Measurements from ENCODE around the gene SOST. TPM values are rescaled to one million over a fixed set of nuclear protein-coding genes. Genes with fewer than 3 reads are reported as not detected.

The SOST gene
- 2.0 TPM in 1 of 2 replicates, not detected in the other for total RNA-seq (ENCODE audit: low replicate concordance)
- long read RNA-seq, result 0 reads

DNA sequence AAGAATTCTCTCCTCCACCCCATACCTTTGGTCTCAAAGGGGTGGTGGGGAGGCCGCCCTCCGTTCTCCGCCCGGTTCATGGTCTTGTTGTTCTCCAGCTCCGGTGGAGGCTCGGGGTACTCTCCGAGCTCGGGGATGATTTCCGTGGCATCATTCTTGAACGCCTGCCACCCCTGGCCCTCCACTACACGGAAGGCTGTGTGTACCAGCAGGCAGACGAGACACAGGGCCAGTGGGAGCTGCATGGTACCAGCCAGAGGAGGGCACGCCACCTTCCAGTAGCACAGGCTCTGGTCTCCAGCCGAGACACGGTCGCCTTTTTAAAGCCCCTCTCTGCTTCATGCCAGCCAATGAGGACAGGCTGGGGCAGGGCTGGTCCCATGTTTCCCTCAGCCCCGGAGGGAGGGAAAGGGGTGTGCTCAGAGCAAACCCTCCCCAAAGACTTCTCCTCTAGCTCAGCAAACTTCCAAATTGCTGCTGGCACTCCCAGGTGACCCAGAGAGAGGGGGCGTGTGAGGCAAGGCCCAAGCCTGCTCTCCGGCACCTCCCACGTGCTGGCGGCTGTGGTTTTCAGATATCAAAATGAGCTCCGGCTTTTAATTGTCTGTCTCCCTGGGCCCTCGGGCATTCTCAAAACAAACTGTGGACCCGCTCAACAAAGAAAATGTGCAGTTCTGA is at the start of gene SOST:
SOST (minus strand) TSS at position 295 of the 678 bp plus-strand sequence; CDS start at position 245, 50 bp downstream.
- no peak for TF ChIP-seq CTCF (conservative IDR thresholded peaks at IDR 0.05)
- H3K4me3 Mint-ChIP-seq, result no peak within 1 kb of the TSS
- peaks cover 37% of the 10 kb centered on the region for H3K4me1 Mint-ChIP-seq (ENCODE audit: unreplicated experiment)
- peaks cover 38% of the 10 kb centered on the region for H3K27me3 Mint-ChIP-seq
- H3K9me3 Mint-ChIP-seq, result no peaks in the 10 kb centered on the region
- H3K27ac Mint-ChIP-seq, result peak within 1 kb of the TSS; percentile 24
- H3K36me3 Mint-ChIP-seq, result no peaks in the 10 kb centered on the region
- no peak for DNase-seq (ENCODE audit: extremely low spot score, unreplicated experiment)

GRCh38 chr17:43808076-43808475 is 49.5 kb upstream of the SOST start:
- no peaks in the 10 kb centered on the region for H3K36me3 Mint-ChIP-seq
- H3K27me3 Mint-ChIP-seq, result no peaks in the 10 kb centered on the region
- no peak for TF ChIP-seq CTCF (conservative IDR thresholded peaks at IDR 0.05)
- no peaks in the 10 kb centered on the region for H3K9me3 Mint-ChIP-seq
- no peak overlapping the region for H3K27ac Mint-ChIP-seq
- no peaks in the 10 kb centered on the region for H3K4me1 Mint-ChIP-seq (ENCODE audit: unreplicated experiment)
- no peak overlapping the region for H3K4me3 Mint-ChIP-seq
- DNase-seq (ENCODE audit: extremely low spot score, unreplicated experiment), result no peak

DNA sequence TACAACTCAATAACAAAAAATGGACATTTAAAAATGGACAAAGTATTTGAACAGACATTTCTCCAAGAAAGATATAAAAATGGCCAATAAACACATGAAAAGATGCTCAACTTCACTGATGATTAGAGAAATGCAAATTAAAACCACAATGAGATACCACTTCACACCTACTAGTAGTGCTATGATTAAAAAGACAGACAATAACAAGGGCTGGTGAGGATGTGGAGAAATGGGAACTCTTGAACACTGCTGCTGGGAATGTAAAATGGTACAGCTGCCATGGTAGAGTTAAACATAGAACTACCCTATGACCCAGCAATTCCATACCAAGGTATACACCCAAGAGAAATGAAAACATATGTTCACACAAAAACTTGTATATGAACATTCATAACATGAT is 46.5 kb upstream of the SOST start:
- H3K9me3 Mint-ChIP-seq, result no peaks in the 10 kb centered on the region
- no peak for TF ChIP-seq CTCF (conservative IDR thresholded peaks at IDR 0.05)
- no peaks in the 10 kb centered on the region for H3K36me3 Mint-ChIP-seq
- no peaks in the 10 kb centered on the region for H3K27me3 Mint-ChIP-seq
- DNase-seq (ENCODE audit: extremely low spot score, unreplicated experiment), result no peak
- H3K4me3 Mint-ChIP-seq, result no peak overlapping the region
- H3K27ac Mint-ChIP-seq, result no peak overlapping the region
- H3K4me1 Mint-ChIP-seq (ENCODE audit: unreplicated experiment), result no peaks in the 10 kb centered on the region

- Mint-ChIP-seq H3K4me1 (ENCODE audit: unreplicated experiment) (no peaks in the 10 kb centered on the region), H3K9me3 (no peaks in the 10 kb centered on the region), H3K27ac (no peak overlapping the region), H3K36me3 (no peaks in the 10 kb centered on the region), H3K4me3 (no peak overlapping the region), H3K27me3 (no peaks in the 10 kb centered on the region)
- DNase-seq (ENCODE audit: extremely low spot score, unreplicated experiment), result no peak
- no peak for TF ChIP-seq CTCF (conservative IDR thresholded peaks at IDR 0.05)
Measured at GRCh38 chr17:43803758-43804157, 45.2 kb upstream of the SOST start.

DNA sequence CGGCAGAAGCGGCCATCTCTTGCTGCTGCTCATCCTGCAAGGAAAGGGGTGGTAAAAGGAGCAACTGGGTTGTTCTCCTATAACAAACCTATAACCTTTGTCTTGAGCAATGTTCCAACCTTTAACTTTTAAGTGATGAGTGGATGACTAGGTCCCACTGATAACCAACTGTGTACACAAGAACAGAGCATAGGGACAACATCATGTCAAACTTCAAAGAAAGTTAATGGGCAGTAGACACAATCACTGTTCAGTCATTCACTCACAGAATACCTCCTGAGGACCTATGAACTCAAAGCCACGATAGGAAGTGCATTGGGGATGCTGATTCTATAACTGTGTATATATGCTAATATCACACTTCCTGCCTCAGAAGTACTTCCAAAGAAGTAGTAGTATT is 43.3 kb upstream of the SOST start:
- DNase-seq (ENCODE audit: extremely low spot score, unreplicated experiment), result no peak
- Mint-ChIP-seq H3K27me3 (peaks cover 4% of the 10 kb centered on the region), H3K27ac (no peak overlapping the region), H3K4me3 (no peak overlapping the region), H3K36me3 (no peaks in the 10 kb centered on the region), H3K4me1 (ENCODE audit: unreplicated experiment) (no peaks in the 10 kb centered on the region), H3K9me3 (no peaks in the 10 kb centered on the region)
- TF ChIP-seq CTCF (conservative IDR thresholded peaks at IDR 0.05), result no peak

Data from type B pancreatic cell (in vitro differentiated cells).